Peyer's patch (tissue), 4 donors: ENCODE data around the gene COX7B.

Source experiments
- POLR2A ChIP-seq, 2 donors: fragments of 450-650 bp; IDR thresholded peaks; one replicate each; pipeline ENCODE4 v1.5.1; 2017; ENCODE audit warnings: antibody characterized with exemption in 2 of 2, mild to moderate bottlenecking in 2 of 2, moderate library complexity in 2 of 2
- TF ChIP-seq, protein P1 (sequence below), 6 experiments: fragments of 450-650 bp in 4 of 6; fragments of 200-600 bp in 2 of 6; sonication (generic) in 1 of 6; IDR thresholded peaks; one replicate each; pipeline ENCODE4 v1.5.1; 2017 to 2019; ENCODE audit warnings: antibody characterized with exemption in 6 of 6, mild to moderate bottlenecking in 3 of 6, moderate library complexity in 1 of 6

DNA sequence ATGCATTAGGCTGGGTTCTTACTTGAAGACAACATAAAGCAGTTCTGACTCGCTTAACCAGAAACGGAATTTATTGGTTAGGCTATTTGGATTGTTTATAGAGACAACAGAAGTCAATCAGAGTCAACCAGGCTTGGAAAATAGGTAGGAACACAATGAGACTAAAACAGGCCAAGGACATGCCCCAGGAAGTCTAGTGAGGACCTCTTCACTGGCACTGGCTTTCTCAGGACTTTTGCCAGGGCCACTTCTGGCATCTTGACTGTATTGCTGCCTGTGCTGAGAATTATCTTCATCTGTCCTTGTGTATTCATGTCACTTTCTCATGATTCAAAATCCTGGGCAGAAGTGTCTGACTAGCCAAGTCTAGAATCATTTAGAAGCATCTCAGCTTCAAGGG is 50.6 kb downstream of the COX7B start:
- no peak for TF ChIP-seq POLR2A (IDR thresholded peaks at IDR 0.05)
- TF ChIP-seq, protein P1, sequence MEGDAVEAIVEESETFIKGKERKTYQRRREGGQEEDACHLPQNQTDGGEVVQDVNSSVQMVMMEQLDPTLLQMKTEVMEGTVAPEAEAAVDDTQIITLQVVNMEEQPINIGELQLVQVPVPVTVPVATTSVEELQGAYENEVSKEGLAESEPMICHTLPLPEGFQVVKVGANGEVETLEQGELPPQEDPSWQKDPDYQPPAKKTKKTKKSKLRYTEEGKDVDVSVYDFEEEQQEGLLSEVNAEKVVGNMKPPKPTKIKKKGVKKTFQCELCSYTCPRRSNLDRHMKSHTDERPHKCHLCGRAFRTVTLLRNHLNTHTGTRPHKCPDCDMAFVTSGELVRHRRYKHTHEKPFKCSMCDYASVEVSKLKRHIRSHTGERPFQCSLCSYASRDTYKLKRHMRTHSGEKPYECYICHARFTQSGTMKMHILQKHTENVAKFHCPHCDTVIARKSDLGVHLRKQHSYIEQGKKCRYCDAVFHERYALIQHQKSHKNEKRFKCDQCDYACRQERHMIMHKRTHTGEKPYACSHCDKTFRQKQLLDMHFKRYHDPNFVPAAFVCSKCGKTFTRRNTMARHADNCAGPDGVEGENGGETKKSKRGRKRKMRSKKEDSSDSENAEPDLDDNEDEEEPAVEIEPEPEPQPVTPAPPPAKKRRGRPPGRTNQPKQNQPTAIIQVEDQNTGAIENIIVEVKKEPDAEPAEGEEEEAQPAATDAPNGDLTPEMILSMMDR (IDR thresholded peaks at IDR 0.05), result no peak
